GM21447 (cell line): Measurements from ENCODE around the gene MAGI3.
"Not testable (repeated sequence)": the region's sequence is repeated elsewhere in the genome, so short reads cannot be mapped to it uniquely, and the experiment has no call there.

Experiments
- ATAC-seq: cut with Tn5 transposase; IDR thresholded peaks from one replicate; pipeline ENCODE4 v1.9.1; 2021; ENCODE audit not compliant: unreplicated experiment

Gene MAGI3

GRCh38 chr1:113681596-113682337 lies 291.5 kb downstream of the MAGI3 start:
- ATAC-seq, result no peak

GRCh38 chr1:113683384-113684152 lies 293.3 kb downstream of the MAGI3 start:
- no peak for ATAC-seq

- ATAC-seq, result no peak
Observed at GRCh38 chr1:113684153-113684541, 293.8 kb downstream of the MAGI3 start.

- ATAC-seq, result no peak
Observed at GRCh38 chr1:113686891-113687618, 296.7 kb downstream of the MAGI3 start.

- ATAC-seq, result no peak
Observed at GRCh38 chr1:113691184-113691583, 300.9 kb downstream of the MAGI3 start.

GRCh38 chr1:113692342-113692741 lies 302.0 kb downstream of the MAGI3 start:
- ATAC-seq, result no peak

GRCh38 chr1:113692824-113693431 lies 302.6 kb downstream of the MAGI3 start:
- no peak for ATAC-seq

GRCh38 chr1:113694910-113695309 lies 304.6 kb downstream of the MAGI3 start:
- no peak for ATAC-seq

GRCh38 chr1:113701429-113701828 lies 311.1 kb downstream of the MAGI3 start:
- no peak for ATAC-seq

GRCh38 chr1:113714606-113715269 lies 324.4 kb downstream of the MAGI3 start:
- no peak for ATAC-seq

GRCh38 chr1:113717506-113717905 lies 327.2 kb downstream of the MAGI3 start:
- not testable (repeated sequence) for ATAC-seq

GRCh38 chr1:113718621-113719020 lies 328.3 kb downstream of the MAGI3 start:
- ATAC-seq, result not testable (repeated sequence)

GRCh38 chr1:113721010-113721409 lies 330.7 kb downstream of the MAGI3 start:
- ATAC-seq, result no peak

GRCh38 chr1:113732802-113733201 lies 342.5 kb downstream of the MAGI3 start:
- ATAC-seq, result no peak

GRCh38 chr1:113734357-113735055 lies 344.2 kb downstream of the MAGI3 start:
- no peak for ATAC-seq
